Inferior parietal cortex (tissue), 1 donor: ENCODE data around the gene IFIH1.

Source experiments
- DNase-seq: peaks from one replicate; pipeline ENCODE4 v3.0.0-alpha.2; 2016; ENCODE audit errors: extremely low spot score

IFIH1 gene

DNA sequence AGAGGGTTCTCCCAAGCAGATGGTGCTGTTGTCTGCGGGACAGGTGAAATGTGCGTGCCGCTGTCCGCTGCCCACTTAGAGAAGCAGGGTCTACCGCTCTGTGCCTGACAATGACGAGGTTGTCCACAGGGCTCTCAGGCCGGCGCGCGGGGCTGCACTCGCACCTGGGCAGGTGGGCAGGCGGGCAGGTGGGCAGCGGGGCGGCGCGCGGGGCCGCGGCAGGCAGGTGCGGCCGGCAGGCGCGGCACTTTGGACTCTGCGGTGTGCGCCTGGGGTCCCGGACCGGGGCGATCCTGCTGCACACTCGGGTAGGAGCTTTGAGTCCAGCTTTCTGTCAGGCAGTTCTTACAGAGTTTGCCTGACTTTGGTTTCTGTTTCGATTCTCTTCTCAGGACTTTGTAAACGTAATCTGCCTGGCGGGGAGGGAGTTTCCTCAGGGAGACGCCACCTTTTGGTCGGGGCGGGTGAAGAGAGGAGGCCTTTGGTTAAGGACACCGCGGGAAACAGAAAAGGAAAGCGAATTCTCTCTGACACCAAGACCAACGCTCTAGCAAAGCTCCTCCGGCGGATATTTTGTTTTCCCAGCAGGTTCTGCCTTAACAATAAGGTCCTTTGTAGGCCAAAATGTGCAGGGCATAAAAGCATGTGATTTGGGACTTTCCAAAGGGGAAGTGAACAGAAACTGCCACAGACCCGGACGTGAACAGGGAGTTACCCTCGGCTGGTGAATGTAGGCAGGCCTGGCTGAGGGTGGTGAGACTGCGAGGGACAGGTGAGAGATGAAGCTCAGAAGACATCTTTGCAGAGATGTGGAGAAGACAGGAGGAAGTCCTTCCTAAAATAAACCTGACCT, at the start of gene IFIH1:
Gene IFIH1 (minus strand): TSS at position 357 of the 853 bp plus-strand sequence. CDS start 377 bp downstream, outside the sequence.
- DNase-seq = peak; percentile 72

DNA sequence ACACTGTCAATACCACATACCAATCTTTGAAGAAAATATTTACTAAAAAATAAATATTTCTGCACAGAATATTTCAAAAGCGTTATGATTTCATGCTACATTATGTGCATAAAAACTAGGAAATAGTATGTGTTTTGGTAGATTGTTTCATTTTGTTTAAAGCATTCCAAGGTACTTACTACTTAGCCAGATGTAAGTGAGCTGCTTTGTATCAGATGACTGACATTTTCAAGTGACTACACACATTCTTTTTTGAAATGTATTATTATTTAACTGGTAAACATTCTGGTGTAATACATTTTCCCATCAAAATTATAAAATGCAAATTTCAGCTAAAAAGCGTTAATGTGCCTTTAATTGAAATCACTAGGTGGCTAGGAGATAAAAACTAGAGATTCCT, 46.9 kb upstream of the IFIH1 start:
- no peak for DNase-seq

DNA sequence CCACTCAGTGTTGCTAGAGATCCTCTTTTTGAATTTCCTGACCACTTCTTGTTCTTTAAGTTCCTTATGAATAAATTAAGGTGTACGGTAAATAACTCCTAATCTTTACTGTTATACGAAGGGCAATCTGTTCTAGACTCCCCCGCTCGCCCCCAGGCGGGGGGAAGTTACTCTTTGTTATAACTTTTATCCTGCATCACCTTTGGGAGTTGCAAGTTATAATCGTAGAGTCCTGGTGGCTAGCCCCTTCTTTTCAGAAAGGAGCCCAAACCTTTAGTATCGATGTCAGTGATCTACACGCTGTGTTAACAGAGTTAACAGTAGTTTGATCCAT, 26.1 kb upstream of the IFIH1 start:
- peak; percentile 40 for DNase-seq

DNA sequence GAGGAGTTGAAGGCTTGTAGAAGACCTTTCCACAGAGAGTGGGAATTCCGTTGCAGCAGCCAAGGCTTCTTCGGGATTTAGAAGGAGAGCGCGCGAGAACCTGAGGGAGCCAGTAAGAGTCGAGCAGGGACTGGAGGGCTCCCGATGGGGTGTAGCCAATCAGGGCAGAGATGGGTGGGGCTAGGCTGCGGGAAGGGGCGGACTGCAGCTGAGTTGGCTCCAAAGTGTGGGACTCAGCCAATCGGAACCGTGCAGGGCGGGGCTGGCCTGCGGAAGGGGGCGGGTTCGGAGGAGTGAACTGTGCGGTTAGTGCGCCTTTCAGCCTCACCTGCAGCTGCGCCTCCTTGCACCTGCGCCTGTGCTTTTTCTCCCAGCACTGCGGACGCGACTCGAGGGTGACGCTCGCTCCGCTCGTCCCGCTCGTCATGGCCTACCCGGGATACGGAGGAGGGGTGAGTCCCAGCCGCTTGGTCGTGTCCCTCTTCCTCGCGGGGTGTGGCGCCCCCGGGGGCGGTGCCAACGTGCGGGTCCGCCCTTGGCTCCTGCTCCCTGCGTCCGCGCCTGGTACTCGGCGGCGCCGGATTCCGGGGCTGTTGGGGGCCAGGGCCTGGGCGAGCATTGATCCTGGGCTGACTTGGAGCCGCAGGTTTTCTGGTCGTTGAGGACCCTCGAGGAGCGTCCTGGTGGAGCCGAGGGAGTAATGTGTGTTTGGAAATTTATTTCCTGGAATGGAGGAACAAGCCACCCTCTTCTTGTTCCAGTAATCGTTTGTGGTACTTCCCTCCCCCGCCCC, 25.5 kb upstream of the IFIH1 start, which contains the start of gene GCA:
Gene GCA (plus strand): TSS at position 309 of the 793 bp plus-strand sequence. CDS start 117 bp downstream, at position 426.
- DNase-seq = peak; percentile 94

DNA sequence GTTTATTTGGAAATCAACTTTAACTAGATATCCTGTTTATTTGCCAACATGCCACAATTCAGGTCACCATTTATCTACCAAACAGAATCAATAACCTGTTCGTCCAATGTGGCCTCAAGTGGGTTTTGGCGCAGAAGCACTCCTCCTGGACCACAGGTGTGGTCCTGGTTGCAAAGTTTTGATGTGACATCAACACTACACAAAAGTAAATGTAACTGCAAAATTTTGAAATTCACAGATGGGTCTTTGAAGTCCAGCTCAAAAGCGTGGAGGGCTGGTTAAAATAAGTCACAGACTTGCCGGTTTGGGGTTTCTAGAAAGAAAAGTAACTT, 25.0 kb upstream of the IFIH1 start:
- DNase-seq = no peak

DNA sequence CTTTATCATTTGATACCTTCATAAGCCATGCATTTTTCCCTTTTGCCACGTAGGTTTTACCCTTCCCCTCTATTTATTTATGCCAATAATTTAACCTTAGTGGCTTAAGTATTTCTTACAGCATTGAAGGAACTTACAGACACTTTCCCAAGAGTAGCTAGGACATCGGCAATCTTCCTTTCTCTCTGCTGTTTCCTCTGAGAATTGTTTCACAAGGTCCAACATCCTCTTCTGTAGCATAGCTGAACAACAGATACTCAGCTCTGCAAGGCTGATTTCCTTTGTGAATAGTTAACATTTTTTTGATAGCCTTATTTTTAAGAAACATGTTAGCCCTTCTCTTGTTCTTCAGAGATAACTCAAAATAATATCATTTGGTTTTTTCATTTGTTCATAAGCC, 24.4 kb upstream of the IFIH1 start:
- DNase-seq = no peak

DNA sequence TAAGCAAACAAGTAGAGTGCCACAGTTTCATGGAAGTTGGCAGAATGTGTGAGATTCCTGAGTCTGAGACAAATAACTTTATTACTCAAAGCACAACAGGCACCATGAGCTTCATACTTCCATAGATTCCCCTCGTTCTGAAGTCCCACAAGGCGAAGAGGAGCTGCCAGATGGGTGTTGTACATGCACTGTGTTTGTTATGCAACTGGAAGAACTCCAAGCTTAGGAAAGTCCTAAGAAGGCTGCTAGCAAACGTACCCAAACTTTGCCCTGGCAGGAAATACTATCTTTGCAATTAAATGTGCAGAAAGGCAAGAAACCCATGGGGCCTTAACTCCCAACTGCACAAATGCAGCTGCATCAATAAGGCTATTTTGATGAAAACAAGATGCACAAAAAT, 23.8 kb upstream of the IFIH1 start:
- no peak for DNase-seq

DNA sequence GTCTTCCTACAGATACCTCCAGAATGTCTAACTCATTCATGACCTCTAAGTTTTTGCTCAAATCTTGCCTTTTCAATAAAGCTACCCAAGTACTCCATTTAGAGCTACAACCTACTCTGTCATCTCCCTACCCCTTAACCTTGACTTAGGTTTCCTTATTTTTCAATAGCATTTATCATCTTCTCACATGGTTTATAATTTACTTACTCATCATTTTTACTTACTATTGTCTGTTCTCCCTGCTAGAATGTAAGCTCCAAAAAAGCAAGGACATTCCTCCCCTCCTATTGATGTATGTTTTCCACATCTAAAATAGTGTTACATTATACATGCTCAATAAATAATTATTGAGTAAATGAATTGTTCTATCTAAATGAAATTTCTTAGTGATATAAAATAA, 22.3 kb upstream of the IFIH1 start:
- DNase-seq = no peak

DNA sequence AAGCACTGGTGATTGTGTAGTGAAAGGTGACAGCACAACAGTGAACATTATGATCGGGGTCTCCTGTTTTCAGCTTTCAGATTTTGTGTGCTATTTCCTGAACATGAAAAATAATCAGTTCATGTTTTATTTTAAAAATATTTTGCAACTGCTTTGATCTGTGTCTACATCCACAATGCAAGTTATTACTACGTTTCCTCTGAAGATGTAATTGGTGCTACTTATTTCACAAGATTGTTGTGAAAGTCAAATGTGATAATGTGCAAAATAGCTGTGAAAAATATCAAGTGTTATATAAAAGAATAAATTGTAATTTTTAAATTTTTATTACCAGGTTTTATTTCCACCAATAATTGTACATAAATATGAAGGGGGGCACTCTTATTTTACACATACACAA, 19.4 kb upstream of the IFIH1 start:
- DNase-seq = no peak

DNA sequence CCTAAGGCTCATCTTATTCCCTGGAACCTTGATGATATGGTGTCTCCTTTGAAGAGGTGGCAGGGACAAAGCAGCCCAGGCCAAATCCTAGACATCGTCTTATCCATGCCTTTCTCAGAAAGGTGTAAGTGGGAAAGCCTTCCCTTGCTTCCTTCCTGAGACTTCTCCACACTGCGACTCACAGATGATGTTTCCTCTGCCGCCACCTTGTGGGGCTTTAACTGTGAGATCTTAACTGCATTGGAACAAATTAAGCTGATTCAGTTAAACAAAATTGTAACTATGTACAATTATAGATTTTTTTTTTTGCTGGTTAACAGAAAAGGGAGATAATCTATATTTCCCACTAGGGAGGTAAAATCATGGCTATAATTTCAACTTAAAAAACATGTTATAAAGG, 15.5 kb upstream of the IFIH1 start:
- peak; percentile 67 for DNase-seq

DNA sequence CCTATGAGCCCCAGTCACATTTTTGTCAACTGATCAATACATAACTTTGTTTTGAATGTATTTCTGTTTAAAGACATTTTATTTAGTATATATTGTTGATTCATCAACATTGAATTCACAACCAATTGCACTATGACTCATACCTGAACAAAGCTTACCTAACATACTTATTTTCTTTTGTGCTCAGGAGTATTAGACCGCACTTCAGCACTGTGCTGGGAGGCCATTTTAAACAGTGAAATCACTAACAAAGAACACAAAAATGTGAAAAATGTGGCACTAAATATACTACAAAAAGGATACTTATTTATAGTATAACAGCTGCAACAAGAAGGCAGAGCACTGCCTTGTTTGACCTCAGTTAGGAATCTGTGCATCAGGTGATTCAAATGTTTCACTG, 12.4 kb upstream of the IFIH1 start:
- DNase-seq = no peak

DNA sequence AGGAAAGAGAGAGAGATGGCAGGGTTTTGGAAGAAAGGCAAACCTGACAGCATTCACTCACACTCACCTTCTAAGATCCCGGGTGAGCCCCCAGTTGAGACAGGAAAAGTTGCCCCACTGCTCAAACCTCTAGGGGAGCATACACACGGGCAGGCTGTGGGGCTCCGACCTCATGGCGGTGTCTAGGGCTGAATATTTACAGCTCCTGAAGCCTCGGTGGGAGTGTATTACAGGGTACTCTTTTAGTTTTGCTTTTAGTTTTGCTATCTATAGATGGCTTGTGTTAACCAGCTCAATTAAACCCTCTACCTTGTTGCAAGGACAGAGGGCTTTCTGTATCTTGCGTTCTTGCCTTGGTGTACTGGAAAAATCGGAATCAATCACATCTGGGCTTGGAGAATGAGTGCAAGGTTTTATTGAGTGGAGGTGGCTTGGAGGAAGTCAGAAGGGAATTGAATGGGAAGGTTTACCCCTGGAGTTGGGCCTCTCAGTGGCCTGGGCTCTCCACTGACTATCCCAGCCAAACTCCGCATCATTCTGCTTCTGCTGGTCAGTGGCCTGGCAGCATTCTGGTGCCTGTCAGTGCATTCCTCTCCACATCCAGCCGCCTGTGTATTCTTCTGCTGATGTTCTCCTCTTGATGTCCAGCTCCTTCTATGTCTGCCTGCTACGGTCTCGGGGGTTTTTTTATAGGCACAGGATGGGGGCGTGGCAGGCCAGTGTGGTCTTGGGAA, 10.1 kb upstream of the IFIH1 start:
- no peak for DNase-seq

DNA sequence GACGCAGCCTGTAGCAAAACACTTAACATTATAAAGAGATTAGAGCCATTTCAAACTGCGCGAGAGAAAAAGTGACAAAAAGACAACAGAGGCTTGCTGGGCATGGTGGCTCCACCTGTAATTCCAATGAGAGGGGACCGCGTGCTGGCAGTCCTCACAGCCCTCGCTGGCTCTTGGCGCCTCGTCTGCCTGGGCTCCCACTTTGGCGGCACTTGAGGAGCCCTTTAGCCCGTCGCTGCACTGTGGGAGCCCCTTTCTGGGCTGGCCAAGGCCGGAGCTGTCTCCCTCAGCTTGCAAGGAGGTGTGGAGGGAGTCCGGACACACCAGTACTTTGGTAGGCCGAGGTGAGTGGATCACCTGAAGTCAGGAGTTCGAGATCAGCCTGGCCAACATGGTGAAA, 9.3 kb upstream of the IFIH1 start:
- no peak for DNase-seq

DNA sequence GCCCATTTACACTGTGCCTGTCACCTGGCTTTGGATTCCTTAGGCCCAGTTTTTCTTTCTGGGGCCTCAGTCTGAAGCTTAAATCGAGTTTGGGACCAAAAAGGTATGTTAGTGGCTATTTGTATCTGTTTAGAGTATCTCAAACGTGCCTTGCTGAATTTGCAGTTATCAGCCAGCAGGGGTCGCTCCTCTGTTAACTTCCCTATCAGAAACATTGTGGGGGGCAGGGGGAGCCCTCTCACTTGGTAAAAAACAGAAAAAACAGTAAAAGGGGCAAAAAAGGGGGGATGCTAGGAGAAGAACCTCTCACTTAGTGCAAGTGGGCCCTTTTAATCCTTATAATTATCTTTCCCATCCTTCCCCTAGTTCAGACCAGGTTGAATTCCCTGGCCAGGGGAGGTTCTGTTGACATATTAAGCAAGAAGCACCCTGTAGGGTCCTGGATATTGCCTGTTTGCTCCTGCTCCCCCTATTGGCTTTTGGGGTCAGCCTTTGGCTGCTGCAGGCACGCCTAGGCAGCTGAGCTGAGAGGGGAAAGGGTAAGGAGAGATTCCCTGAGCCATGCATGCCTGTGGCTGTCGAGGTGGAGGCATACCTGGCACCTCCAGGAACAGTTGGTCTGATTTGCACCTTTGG, 8.8 kb upstream of the IFIH1 start:
- DNase-seq = no peak

DNA sequence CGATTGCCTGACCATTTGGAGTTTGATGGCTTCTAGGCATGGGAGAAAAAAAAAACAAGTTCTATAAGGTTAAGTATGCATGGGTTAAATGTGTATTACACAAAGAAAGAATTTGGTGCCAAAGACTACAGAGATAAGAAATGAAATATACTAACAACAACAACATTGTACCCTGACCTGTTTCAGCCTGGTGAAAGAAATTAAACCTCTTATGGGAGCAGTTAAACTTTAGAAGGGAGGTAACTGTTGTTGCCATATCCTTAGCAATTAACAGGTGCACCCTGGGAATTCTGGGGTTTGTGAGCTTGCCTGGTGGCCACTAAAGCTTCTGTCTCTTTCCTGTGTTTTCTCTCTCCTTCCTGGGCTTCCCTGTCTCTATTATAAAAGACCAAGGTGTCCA, 6.5 kb upstream of the IFIH1 start:
- DNase-seq = no peak

DNA sequence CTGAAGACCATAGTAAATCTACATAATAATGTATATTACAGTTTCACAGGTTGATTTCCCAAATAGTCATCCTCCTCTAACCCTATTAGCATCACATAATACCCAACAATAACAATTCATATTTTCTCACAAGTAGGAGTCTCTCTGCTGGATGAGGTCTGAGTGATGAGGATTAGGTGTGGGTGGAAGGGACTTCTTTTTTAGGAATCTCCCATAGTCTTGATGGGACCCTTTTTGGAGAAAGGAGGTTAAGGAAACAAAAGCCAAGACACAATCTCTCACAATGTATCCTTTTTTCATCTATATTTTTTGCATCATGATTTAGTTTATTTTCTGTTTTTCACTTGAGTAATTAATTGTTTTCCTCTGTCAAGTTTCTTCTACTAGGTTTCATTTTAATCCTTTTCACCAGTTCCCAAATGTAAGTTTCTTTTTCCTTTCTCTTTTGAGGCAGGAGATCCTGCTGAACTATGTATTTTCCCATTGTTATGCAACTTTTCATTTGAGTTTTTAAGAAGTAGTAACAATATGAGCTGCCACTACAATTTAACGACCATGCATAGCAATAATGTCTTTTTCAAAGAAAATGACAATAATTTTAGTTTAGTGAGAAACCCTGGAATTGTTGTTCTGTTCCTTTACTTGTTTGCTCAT, 2.5 kb upstream of the IFIH1 start:
- DNase-seq = no peak

DNA sequence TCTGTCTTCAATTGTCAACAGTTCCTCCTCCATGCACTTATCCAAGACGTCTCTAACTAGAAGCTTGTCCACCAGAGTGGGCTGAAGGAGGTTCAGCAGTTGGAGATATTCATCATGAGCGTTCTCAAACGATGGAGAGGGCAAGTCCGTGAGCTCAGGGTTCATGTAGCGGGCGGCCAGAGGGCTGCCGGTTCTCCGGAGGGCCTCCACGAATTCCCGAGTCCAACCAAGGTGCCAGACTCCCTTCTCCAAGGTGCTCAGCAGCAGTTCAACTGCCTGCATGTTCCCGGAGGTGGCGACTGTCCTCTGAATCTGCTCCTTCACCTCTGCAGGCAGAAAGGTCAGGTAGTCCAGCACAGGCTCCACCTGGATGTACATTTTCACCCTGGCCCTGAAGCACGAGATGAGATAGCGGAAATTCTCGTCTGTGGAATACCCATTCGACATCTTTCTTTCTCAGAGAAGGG, 590 bp downstream of the IFIH1 start:
- no peak for DNase-seq

DNA sequence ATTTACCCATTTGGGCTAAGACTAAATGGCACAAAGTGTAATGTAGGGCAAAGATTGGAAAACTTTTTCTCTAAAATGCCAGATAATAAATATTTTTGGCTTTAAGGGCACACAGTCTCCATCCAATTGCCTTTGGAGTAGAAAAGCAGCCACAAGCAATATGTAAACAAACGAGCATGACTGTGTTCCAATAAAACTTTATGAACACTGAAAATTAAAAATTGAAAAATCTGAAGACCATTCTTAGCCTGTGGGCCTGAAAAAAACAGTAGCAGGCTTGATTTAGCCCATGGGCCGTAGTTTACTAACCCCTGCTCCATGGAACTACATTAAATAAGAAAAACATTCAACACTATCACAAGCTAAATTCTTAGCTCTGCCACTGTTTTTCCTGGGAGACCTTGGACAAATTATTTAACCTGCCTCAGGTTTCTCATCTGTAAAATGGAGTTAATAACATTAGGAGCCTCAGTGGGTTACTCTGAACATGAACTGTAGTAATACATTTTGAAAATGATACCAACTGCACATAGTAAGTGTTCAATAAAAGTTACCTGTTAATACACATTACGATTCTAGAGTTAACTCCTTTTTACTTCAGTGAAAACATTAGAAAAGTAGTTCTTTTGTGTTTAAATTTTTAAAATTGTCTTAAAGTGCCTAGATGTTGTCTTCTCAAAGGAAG, 1.3 kb downstream of the IFIH1 start:
- no peak for DNase-seq

DNA sequence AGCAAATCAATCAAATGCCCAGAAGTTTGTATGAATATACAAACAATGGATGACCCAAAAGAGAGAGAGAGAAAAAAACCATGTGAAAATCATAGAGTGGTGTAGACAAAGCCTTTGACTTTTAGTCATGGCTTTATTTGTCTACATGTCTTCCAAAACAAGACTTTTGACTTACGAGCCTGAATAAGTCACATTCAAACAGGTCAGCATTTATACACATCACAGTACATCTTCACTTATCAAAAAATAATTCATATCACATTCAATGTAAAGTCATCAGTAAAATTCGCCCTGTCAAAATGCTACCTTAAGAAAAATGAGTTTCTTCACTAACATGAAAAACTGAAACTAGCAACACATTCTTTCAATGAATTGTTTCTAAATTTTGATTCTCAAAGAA, 1.9 kb downstream of the IFIH1 start:
- no peak for DNase-seq

DNA sequence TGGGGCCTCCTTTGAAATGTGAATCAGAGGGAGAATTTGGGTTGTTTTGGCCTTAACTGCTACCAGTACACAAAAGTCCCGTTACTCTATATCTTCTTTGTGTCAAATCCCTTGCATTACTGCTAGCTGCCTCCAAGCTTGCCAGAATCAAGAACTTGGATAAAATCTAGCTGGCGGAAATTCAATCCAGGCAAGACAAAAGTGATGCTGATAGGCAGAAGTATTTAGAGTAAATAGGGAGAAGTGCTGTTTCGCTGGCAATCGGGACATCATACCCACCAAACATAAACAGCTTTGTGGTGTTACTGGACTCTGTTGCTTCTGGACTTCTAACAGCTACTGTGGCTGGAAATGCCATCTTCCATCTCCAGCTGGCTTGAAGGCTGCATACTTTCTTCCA, 2.5 kb downstream of the IFIH1 start:
- no peak for DNase-seq

DNA sequence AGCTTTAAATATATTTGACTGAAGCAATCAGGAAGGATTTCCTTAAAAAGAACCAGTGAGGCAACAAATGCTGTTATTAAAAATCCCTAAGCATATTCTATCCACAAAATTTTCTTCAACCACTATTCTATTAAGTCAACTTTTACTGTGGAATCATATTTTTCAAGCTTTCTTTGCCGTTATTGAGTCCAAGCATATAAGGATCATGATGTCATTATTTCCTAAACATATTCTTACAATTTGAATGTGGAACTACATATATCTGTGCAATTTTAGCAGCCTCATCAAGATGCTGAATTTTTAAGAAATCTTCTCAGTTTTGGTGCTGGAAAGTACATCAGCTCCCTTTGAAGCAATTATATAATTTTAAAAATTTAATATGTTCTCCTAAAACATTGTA, 5.6 kb downstream of the IFIH1 start:
- DNase-seq = no peak
